Heart left ventricle (tissue), 13 donors: Measurements from ENCODE around the gene PAK4.

Experiments used
- CTCF ChIP-seq, 12 donors: fragments of 200-600 bp; sonication (generic) in 4 of 12; IDR thresholded peaks; one replicate each; pipeline versions ENCODE4 v1.5.0 to v1.8.0; 2018 to 2022; ENCODE audit warnings: antibody characterized with exemption in 12 of 12, mild to moderate bottlenecking in 5 of 12
- POLR2A ChIP-seq, 2 donors: fragments of 450-650 bp; IDR thresholded peaks; one replicate each; pipeline ENCODE4 v1.6.1; 2017; ENCODE audit warnings: antibody characterized with exemption in 2 of 2, mild to moderate bottlenecking in 2 of 2, moderate library complexity in 2 of 2
- donor health status: ischemic (EF 13 %, LVEDD 7.1; RV severe dilation, severe dysfunction).
- donor health status: DM: no; HTN: yes; CAD: no.
- donor health status: DM: no; HTN: no; CAD: no.
- donor health status: ischemic (EF 25% LVEDD 6.9; RV normal size, moderate dysfunction).
- donor health status: ischemic (EF 25% LVEDD 5.7; RV mildly dilated, moderate dysfunction).
- donor health status: ischemic (EF 35%, LVEDD 5.7; RV mildly dilated, moderate dysfunction).
- donor health status: nonischemic (EF 11% LVEDD 7.7; RV severe dilation, severe dysfunction).
- donor health status: DM: yes; HTN: yes; CAD: no.
- donor health status: PGD.
- donor health status: ischemic (EF 29% LVEDD 5.4; RV normal size, mild dysfunction).
- donor health status: nonischemic (EF 23%, LVEDD 6.1; RV moderate dilation, normal function).

GRCh38 chr19:39164289-39164688 lies 38.7 kb downstream of the PAK4 start:
- no peak for TF ChIP-seq CTCF (IDR thresholded peaks at IDR 0.05)
- no peak for TF ChIP-seq POLR2A (IDR thresholded peaks at IDR 0.05)
